ENCODE measurements around the gene TEX11.
"Not testable (repeated sequence)": the region's sequence is repeated elsewhere in the genome, so short reads cannot be mapped to it uniquely, and the experiment has no call there.

The TEX11 gene

DNA sequence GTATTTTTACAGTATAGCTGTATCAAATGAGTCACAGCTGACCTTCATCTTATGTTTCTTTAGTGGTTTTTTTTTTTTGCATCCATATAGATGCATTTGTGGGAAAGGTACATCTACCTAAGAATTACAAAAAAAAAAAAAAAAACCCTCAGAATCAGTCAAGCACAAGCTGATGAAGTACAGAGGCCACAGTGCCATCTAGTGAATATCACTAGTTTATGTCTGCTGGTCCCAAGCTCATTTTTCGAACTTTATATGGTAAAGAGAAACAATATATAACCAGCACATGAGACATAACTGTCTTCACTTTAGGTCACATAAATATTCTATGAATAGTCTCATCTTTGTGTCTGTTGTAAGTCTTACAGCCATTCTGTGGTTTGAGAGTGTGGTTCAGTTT is 243.8 kb downstream of the TEX11 start:
- in situ Hi-C loops (cut with HindIII; ENCODE audit: low pct_ligation_motif_present, low sequenced_read_pairs) = no loop called here
- TF ChIP-seq, protein P1, sequence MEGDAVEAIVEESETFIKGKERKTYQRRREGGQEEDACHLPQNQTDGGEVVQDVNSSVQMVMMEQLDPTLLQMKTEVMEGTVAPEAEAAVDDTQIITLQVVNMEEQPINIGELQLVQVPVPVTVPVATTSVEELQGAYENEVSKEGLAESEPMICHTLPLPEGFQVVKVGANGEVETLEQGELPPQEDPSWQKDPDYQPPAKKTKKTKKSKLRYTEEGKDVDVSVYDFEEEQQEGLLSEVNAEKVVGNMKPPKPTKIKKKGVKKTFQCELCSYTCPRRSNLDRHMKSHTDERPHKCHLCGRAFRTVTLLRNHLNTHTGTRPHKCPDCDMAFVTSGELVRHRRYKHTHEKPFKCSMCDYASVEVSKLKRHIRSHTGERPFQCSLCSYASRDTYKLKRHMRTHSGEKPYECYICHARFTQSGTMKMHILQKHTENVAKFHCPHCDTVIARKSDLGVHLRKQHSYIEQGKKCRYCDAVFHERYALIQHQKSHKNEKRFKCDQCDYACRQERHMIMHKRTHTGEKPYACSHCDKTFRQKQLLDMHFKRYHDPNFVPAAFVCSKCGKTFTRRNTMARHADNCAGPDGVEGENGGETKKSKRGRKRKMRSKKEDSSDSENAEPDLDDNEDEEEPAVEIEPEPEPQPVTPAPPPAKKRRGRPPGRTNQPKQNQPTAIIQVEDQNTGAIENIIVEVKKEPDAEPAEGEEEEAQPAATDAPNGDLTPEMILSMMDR (IDR thresholded peaks at IDR 0.05; ENCODE audit: low read depth, low read length, missing control alignments) = peak; percentile 39
- Histone ChIP-seq H3K4me3 (ENCODE audit: low read depth, low read length) (no peak overlapping the region), H3K27ac (no peak overlapping the region), H3K27me3 (replicated peaks) (no peaks in the 10 kb centered on the region), H3K36me3 (replicated peaks) (no peaks in the 10 kb centered on the region)
- peak; percentile 1 for DNase-seq

DNA sequence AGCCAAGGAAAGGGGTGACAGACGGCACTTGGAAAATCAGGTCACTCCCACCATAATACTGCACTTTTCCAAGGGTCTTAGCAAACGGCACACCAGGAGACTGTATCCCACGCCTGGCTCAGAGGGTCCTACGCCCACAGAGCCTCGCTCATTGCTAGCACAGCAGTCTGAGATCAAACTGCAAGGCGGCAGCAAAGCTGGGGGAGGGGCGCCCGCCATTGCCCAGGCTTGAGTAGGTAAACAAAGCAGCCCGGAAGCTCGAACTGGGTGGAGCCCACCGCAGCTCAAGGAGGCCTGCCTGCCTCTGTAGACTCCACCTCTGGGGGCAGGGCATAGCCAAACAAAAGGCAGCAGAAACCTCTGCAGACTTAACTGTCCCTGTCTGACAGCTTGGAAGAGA is 247.4 kb downstream of the TEX11 start:
- in situ Hi-C loops (cut with HindIII; ENCODE audit: low pct_ligation_motif_present, low sequenced_read_pairs); H3K27me3 ChIP-seq (replicated peaks); DNase-seq; H3K27ac ChIP-seq; H3K4me3 ChIP-seq (ENCODE audit: low read depth, low read length); H3K36me3 ChIP-seq (replicated peaks): not testable (repeated sequence)

DNA sequence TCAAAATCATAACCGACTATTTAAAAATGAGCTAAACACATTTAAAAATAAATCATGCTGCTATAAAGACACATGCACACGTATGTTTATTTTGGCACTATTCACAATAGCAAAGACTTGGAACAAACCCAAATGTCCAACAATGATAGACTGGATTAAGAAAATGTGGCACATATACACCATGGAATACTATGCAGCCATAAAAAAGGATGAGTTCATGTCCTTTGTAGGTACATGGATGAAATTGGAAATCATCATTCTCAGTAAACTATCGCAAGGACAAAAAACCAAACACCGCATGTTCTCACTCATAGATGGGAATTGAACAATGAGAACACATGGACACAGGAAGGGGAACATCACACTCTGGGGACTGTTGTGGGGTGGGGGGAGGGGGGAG is 251.0 kb downstream of the TEX11 start:
- in situ Hi-C loops (cut with HindIII; ENCODE audit: low pct_ligation_motif_present, low sequenced_read_pairs); H3K27me3 ChIP-seq (replicated peaks); H3K36me3 ChIP-seq (replicated peaks); H3K4me3 ChIP-seq (ENCODE audit: low read depth, low read length); DNase-seq; H3K27ac ChIP-seq: not testable (repeated sequence)

DNA sequence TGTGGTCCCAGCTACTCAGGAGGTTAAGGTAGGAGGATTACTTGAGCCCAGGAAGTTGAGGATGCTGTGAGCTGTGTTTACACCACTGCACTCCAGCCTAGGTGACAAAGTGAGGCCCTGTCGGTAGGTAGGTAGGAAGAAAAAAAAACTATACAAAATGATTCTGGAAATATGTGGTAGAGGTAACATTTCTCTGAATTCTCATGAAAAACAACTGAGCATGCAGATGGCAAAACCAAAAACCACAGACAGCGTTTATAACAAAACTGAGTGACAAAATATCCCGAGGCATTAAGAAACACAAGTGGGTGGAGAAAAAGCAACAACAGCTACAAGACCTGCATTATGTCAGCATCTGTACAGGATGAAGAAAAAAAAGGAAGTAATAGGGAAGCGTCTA is 252.2 kb downstream of the TEX11 start:
- H3K4me3 ChIP-seq (ENCODE audit: low read depth, low read length) = no peak overlapping the region
- no peaks in the 10 kb centered on the region for H3K27me3 ChIP-seq (replicated peaks)
- TF ChIP-seq, protein P1 (IDR thresholded peaks at IDR 0.05; ENCODE audit: low read depth, low read length, missing control alignments) = no peak
- in situ Hi-C loops (cut with HindIII; ENCODE audit: low pct_ligation_motif_present, low sequenced_read_pairs) = no loop called here
- H3K27ac ChIP-seq = no peak overlapping the region
- no peak for DNase-seq
- H3K36me3 ChIP-seq (replicated peaks) = no peaks in the 10 kb centered on the region

DNA sequence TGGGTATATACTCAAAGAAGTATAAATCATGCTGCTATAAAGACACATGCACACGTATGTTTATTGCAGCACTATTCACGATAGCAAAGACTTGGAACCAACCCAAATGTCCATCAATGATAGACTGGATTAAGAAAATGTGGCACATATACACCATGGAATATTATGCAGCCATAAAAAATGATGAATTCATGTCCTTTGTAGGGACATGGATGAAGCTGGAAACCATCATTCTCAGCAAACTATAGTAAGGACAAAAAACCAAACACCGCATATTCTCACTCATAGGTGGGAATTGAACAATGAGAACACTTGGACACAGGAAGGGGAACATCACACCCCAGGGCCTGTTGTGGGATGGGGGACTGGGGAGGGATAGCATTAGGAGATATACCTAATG is 260.6 kb downstream of the TEX11 start:
- H3K27ac ChIP-seq; in situ Hi-C loops (cut with HindIII; ENCODE audit: low pct_ligation_motif_present, low sequenced_read_pairs); DNase-seq; H3K27me3 ChIP-seq (replicated peaks); H3K4me3 ChIP-seq (ENCODE audit: low read depth, low read length); H3K36me3 ChIP-seq (replicated peaks): not testable (repeated sequence)

DNA sequence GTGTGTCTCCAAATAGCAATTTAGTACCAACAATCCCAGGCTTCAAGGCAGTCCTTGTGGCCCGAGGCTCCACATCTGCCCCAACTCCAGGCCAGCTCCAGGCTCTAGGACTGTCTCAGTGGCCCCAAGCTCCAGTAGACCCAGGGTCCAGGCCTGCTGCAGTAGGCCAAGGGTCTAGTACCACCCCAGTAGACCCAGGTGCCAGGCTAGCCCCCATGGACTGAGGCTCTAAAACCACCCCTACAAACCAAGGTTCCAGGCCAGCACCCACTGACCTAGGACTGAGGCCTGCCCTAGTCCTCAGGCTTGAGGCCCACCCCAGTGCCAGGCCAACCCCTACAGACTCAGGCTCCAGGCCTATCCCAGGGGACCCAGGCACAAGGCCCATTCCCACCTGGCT is 272.3 kb downstream of the TEX11 start:
- Histone ChIP-seq H3K27me3 (replicated peaks) (no peaks in the 10 kb centered on the region), H3K27ac (no peak overlapping the region), H3K4me3 (ENCODE audit: low read depth, low read length) (no peak overlapping the region), H3K36me3 (replicated peaks) (no peaks in the 10 kb centered on the region)
- DNase-seq = no peak
- TF ChIP-seq, protein P1 (IDR thresholded peaks at IDR 0.05; ENCODE audit: low read depth, low read length, missing control alignments) = no peak
- in situ Hi-C loops (cut with HindIII; ENCODE audit: low pct_ligation_motif_present, low sequenced_read_pairs) = no loop called here

DNA sequence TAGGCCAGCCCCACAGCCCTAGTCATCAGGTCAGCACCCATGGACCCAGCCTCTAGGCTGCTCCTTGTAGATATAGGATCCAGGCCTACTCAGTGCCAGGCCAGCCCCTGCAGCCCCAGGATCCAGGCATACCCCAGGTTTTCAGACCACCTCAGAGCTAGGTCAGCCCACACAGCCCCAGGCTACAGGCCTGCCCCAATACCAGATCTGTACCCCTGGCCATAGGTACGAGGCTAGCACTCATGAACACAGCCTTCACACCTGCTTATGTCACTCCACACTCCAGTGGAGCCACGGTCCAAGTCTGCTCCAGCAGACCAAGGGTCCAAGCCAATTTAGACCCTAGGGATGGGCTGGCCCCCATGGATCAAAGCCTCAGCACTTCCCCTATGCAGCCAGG is 272.8 kb downstream of the TEX11 start:
- TF ChIP-seq, protein P1 (IDR thresholded peaks at IDR 0.05; ENCODE audit: low read depth, low read length, missing control alignments) = no peak
- no peak overlapping the region for H3K27ac ChIP-seq
- H3K36me3 ChIP-seq (replicated peaks) = no peaks in the 10 kb centered on the region
- no peak for DNase-seq
- H3K4me3 ChIP-seq (ENCODE audit: low read depth, low read length) = no peak overlapping the region
- no peaks in the 10 kb centered on the region for H3K27me3 ChIP-seq (replicated peaks)
- in situ Hi-C loops (cut with HindIII; ENCODE audit: low pct_ligation_motif_present, low sequenced_read_pairs) = no loop called here
